ENCODE data around the gene NUDT6. TPM values are rescaled to one million over a fixed set of nuclear protein-coding genes. Genes with fewer than 3 reads are reported as not detected.

The NUDT6 gene
- total RNA-seq, 1 donor from 2014 or later: 3.9 TPM

DNA sequence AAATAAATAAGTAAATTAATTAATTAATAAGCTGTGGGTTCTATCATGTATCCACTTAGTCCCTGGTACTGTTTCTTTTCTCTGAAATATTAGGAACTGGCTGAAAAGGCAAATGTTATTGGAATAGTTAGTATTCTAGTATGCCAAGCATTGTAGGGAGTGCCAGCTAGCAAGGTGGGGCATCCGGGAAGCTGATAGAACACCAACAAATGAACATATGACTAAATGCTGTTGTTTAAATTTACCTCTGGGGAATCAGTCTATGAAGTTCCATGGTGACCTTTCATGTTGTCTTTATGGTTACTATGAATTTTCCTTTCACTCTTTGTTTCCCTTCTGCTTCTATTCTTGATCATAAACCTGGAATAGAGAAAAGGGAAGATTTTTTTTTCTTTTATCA lies 32.7 kb downstream of the NUDT6 start:
- FAIRE-seq: no peak
- H3K36me3 ChIP-seq (ENCODE audit: control insufficient read depth, insufficient read depth, low read length): no peaks in the 10 kb centered on the region
- H3K4me3 ChIP-seq (ENCODE audit: low read depth, low read length): no peak overlapping the region
- peak; percentile 46 for DNase-seq (ENCODE audit: low read depth)
- H3K27me3 ChIP-seq (ENCODE audit: control insufficient read depth, insufficient read depth, low read length): no peaks in the 10 kb centered on the region
- TF ChIP-seq, protein P1, sequence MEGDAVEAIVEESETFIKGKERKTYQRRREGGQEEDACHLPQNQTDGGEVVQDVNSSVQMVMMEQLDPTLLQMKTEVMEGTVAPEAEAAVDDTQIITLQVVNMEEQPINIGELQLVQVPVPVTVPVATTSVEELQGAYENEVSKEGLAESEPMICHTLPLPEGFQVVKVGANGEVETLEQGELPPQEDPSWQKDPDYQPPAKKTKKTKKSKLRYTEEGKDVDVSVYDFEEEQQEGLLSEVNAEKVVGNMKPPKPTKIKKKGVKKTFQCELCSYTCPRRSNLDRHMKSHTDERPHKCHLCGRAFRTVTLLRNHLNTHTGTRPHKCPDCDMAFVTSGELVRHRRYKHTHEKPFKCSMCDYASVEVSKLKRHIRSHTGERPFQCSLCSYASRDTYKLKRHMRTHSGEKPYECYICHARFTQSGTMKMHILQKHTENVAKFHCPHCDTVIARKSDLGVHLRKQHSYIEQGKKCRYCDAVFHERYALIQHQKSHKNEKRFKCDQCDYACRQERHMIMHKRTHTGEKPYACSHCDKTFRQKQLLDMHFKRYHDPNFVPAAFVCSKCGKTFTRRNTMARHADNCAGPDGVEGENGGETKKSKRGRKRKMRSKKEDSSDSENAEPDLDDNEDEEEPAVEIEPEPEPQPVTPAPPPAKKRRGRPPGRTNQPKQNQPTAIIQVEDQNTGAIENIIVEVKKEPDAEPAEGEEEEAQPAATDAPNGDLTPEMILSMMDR (IDR thresholded peaks at IDR 0.05; ENCODE audit: insufficient read depth, low read length, severe bottlenecking): no peak

DNA sequence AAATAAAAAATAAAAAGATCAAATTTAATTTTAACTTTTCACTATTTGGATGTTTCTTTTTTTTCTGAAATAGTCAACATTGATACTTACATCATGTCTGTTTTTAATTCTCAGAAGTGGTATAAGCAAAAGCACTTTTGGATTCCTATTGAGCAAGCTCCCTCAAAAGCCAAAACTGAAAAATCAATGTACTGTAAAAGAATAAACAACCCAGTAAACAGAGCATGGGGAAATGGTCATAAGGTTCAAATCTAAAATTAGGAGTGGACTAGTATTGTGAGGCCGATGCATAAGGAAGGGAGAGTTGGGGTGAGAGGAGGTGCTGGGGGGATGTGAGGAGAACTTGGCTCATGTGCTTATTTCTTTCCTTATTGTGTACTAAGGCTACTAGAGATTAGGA lies 37.9 kb downstream of the NUDT6 start:
- Histone ChIP-seq H3K4me3 (ENCODE audit: low read depth, low read length) (no peak overlapping the region), H3K36me3 (ENCODE audit: control insufficient read depth, insufficient read depth, low read length) (no peaks in the 10 kb centered on the region), H3K27me3 (ENCODE audit: control insufficient read depth, insufficient read depth, low read length) (no peaks in the 10 kb centered on the region)
- DNase-seq (ENCODE audit: low read depth) (no peak), FAIRE-seq (no peak)
- TF ChIP-seq, protein P1 (IDR thresholded peaks at IDR 0.05; ENCODE audit: insufficient read depth, low read length, severe bottlenecking): no peak

DNA sequence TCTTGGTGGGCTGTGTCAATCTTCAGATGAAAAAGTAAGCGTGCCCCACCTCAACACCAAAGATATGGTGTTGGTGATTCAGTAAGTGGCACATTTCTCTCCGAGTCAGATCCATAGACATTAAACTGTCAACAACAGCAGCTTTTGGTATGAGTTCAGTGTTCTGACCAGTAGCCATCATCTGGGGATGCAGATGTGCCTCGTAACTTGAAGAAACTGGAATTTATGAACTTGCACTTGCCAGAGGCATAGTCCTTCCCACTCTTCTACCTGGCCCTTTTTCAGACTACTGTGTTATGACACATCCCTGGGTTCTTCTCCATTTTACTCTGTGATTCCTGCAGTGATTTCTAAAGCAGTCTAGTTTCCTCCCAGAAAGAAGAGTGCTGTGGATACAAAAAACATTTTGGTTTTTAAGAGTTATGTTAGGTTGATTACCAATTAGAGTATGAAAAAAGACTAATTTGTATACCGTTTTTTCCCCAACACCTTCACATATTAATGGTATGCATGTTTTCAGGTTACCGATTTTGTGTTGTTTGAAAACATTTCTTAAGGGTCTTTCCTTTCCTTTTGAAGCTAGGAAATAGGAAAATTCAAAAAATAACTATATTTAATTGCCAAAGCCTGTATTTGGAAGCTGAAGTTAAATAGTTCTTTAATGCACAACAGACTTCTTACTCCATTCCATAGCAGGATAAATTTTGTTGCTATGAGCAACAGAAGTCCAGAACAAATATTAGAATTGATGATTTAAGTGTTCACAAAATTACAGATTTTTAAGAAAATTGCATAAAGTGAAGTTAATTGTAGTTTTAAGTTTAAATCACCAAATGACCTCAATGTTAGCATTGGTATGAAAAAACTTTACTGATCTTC lies 39.3 kb downstream of the NUDT6 start:
- H3K27me3 ChIP-seq (ENCODE audit: control insufficient read depth, insufficient read depth, low read length): no peaks in the 10 kb centered on the region
- FAIRE-seq (no peak), DNase-seq (ENCODE audit: low read depth) (no peak)
- H3K4me3 ChIP-seq (ENCODE audit: low read depth, low read length): no peak overlapping the region
- TF ChIP-seq, protein P1 (IDR thresholded peaks at IDR 0.05; ENCODE audit: insufficient read depth, low read length, severe bottlenecking): no peak
- no peaks in the 10 kb centered on the region for H3K36me3 ChIP-seq (ENCODE audit: control insufficient read depth, insufficient read depth, low read length)

DNA sequence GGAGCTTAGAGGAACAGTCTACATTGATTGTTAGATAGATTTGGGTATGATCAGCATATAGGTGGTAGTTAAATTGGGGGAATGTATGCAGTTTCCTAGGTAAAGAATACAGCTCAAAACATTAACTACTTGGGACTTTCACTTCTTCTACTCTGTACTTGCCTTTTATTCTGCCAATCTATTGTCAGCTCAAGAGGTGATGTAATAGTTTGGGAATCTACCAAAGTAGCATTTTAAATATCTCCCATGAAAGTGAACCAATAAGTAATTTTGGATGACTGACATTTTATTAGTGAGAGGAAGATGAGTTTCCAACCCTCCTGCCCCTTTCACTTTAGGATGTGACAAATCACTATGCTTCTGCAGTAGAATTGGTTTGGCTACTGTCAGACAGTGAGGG lies 43.4 kb downstream of the NUDT6 start:
- TF ChIP-seq, protein P1 (IDR thresholded peaks at IDR 0.05; ENCODE audit: insufficient read depth, low read length, severe bottlenecking): no peak
- FAIRE-seq (no peak), DNase-seq (ENCODE audit: low read depth) (no peak)
- no peak overlapping the region for H3K4me3 ChIP-seq (ENCODE audit: low read depth, low read length)
- no peaks in the 10 kb centered on the region for H3K27me3 ChIP-seq (ENCODE audit: control insufficient read depth, insufficient read depth, low read length)
- no peaks in the 10 kb centered on the region for H3K36me3 ChIP-seq (ENCODE audit: control insufficient read depth, insufficient read depth, low read length)

DNA sequence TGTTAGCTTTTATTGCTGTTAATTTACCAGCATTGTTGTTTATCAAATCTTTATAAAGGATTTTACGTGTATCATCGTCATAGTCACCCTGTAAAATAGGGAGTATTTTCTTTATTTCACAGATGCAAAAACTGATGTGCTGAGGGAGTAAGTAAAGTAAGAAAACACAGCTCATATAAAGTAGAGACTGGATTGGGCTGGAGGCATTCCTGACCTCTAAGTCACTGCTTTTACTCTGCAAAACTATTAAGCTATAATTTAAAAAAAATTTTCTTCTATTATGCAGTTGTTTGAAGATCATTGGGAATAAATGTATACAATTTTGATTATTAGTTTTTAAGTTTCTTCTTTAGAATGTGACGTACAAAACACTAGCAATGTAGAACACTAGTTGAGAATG lies 45.9 kb downstream of the NUDT6 start:
- TF ChIP-seq, protein P1 (IDR thresholded peaks at IDR 0.05; ENCODE audit: insufficient read depth, low read length, severe bottlenecking): no peak
- no peaks in the 10 kb centered on the region for H3K27me3 ChIP-seq (ENCODE audit: control insufficient read depth, insufficient read depth, low read length)
- H3K36me3 ChIP-seq (ENCODE audit: control insufficient read depth, insufficient read depth, low read length): no peaks in the 10 kb centered on the region
- no peak for DNase-seq (ENCODE audit: low read depth)
- FAIRE-seq: no peak
- H3K4me3 ChIP-seq (ENCODE audit: low read depth, low read length): no peak overlapping the region

Data from bronchial epithelial cell (primary cell).